SU-DHL-6 (cell line): ENCODE results near the gene CAPN15.

Experiments used
- H2AFZ ChIP-seq: fragments of 200-600 bp; sonication (generic); 2 replicates; pipeline ENCODE4 v1.6.1; 2014; ENCODE audit warnings: low read depth, mild to moderate bottlenecking, moderate library complexity, mixed read lengths, antibody characterized with exemption, low read length; ENCODE audit not compliant: severe bottlenecking
- H3F3A ChIP-seq: fragments of 200-600 bp; shearing (Covaris generic); 2 replicates; pipeline ENCODE4 v1.6.0; 2016; ENCODE audit warnings: antibody characterized with exemption, mild to moderate bottlenecking; ENCODE audit not compliant: insufficient read depth
- H3K27ac ChIP-seq: fragments of 200-600 bp; sonication (generic); 2 replicates; pipeline ENCODE4 v1.5.1; 2016; ENCODE audit warnings: low read depth, mild to moderate bottlenecking, low read length, moderate library complexity, mixed read lengths
- H3K27me3 ChIP-seq: fragments of 200-600 bp; sonication (generic), shearing (Covaris generic); 2 replicates; pipeline ENCODE4 v1.6.0; 2014; ENCODE audit warnings: mild to moderate bottlenecking, low read length
- H3K36me3 ChIP-seq: fragments of 200-600 bp; sonication (generic); 2 replicates; pipeline ENCODE4 v1.6.1; 2014; ENCODE audit warnings: mild to moderate bottlenecking, low read length, mixed read lengths
- H3K4me2 ChIP-seq: fragments of 300-600, 200-600 bp; shearing (Covaris generic), sonication (generic); 2 replicates; pipeline ENCODE4 v1.6.0; 2014; ENCODE audit warnings: low read length, low read depth, mild to moderate bottlenecking; ENCODE audit not compliant: poor library complexity, severe bottlenecking
- H3K4me3 ChIP-seq: fragments of 200-600 bp; sonication (generic); 2 replicates; pipeline ENCODE4 v1.5.1; 2014; ENCODE audit warnings: antibody characterized with exemption, low read length, mild to moderate bottlenecking, mixed read lengths; ENCODE audit not compliant: insufficient read depth, poor library complexity, severe bottlenecking
- H3K79me2 ChIP-seq: fragments of 200-600 bp; sonication (generic); 2 replicates; pipeline ENCODE4 v1.6.1; 2014; ENCODE audit warnings: mild to moderate bottlenecking, low read length, moderate library complexity; ENCODE audit not compliant: insufficient read depth
- H3K9ac ChIP-seq: fragments of 200-600 bp; sonication (generic); 2 replicates; pipeline ENCODE4 v1.7.0; 2014; ENCODE audit warnings: mild to moderate bottlenecking, low read length
- H3K9me2 ChIP-seq: fragments of 200-600 bp; sonication (generic); replicated peaks from 2 replicates; pipeline ENCODE4 v1.6.1; 2014; ENCODE audit warnings: low read length; ENCODE audit not compliant: insufficient read depth
- H3K9me3 ChIP-seq: fragments of 200-600 bp; sonication (generic); 2 replicates; pipeline ENCODE4 v1.6.1; 2014; ENCODE audit warnings: low read length, mixed read lengths; ENCODE audit not compliant: insufficient read depth
- H4K20me1 ChIP-seq: fragments of 200-600 bp; sonication (generic); 2 replicates; pipeline ENCODE4 v1.6.1; 2014; ENCODE audit warnings: low read depth, mild to moderate bottlenecking, antibody characterized with exemption, low read length, moderate library complexity, mixed read lengths
- EZH2phosphoT487 ChIP-seq: fragments of 200-600 bp; sonication (generic), shearing (Covaris generic); conservative IDR thresholded peaks from 2 replicates; pipeline ENCODE4 v1.6.1; 2018; ENCODE audit warnings: mild to moderate bottlenecking, antibody characterized with exemption, low read length, moderate library complexity, mixed read lengths
- TF ChIP-seq, protein P1 (sequence below): fragments of 200-600 bp; sonication (generic); IDR thresholded peaks from one replicate; pipeline ENCODE4 v1.5.1; 2017; ENCODE audit warnings: antibody characterized with exemption, mild to moderate bottlenecking, low read length, moderate library complexity; ENCODE audit not compliant: insufficient read depth, poor library complexity, severe bottlenecking

CAPN15 gene

DNA sequence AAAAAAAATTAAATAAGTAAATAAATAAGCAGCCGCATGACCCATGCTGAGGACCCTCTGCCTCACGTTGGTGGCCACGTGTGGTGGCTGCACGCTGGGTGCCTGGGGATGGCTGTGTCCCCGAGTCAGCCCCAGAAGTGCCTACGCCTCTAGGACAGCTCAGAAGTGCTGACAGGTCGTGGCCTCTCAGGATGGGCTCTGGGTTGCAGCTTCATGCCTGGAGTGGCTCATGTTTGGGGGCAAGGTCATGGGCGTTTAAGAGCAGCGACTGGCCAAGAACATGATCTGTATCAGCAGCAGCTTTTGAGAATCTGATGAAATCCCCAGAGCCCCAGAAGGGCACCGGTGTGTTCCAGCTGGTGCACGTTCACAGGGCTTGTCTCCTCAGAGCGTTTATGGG is 26.8 kb upstream of the CAPN15 start:
- Histone ChIP-seq H4K20me1 (no peaks in the 10 kb centered on the region), H3K9me3 (no peaks in the 10 kb centered on the region), H3K36me3 (no peaks in the 10 kb centered on the region), H3K79me2 (no peaks in the 10 kb centered on the region), H2AFZ (no peak overlapping the region), H3K9me2 (no peaks in the 10 kb centered on the region), H3K4me2 (no peak overlapping the region), H3K9ac (no peak overlapping the region), H3K4me3 (no peak overlapping the region), H3K27ac (no peak overlapping the region), H3K27me3 (no peaks in the 10 kb centered on the region), H3F3A (no peaks in the 10 kb centered on the region)
- TF ChIP-seq, protein P1, sequence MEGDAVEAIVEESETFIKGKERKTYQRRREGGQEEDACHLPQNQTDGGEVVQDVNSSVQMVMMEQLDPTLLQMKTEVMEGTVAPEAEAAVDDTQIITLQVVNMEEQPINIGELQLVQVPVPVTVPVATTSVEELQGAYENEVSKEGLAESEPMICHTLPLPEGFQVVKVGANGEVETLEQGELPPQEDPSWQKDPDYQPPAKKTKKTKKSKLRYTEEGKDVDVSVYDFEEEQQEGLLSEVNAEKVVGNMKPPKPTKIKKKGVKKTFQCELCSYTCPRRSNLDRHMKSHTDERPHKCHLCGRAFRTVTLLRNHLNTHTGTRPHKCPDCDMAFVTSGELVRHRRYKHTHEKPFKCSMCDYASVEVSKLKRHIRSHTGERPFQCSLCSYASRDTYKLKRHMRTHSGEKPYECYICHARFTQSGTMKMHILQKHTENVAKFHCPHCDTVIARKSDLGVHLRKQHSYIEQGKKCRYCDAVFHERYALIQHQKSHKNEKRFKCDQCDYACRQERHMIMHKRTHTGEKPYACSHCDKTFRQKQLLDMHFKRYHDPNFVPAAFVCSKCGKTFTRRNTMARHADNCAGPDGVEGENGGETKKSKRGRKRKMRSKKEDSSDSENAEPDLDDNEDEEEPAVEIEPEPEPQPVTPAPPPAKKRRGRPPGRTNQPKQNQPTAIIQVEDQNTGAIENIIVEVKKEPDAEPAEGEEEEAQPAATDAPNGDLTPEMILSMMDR, result no peak
- TF ChIP-seq EZH2phosphoT487, result no peak

DNA sequence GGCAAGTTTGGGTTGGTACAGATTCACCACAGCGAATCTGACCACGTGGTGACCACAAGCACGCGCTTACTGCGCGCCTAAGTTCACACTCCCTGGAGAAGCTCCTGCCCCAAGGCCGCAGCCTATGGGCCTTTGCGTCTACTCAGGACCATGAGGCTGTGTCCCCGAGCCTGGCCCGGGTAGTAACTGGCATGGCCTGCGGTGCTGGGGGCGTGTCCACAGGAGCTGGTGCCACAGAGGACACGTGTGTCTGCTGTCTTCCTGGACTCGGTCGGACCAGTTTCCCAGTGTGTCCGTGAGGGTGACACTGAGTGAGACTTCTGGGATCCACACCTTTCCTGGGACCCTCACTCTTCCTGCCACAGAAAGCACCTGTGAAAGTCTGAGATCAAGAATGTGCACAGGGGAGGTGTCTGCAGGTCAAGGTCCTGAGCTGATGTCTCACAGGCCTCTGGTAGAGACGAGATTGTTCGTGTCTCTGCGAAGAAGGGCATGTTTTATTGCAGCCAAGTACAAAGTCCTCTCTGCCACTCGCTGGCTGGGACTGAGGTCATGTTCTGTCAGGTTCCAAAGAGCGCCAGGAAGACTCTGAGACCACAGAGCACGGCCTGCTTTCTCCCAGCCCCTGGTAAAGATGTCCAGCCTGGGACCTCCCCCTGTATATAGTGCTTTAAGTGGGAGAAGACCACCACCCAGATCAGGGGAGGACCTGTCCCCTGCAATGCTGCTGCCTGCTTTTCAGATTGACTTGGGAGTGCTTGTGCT is 25.2 kb upstream of the CAPN15 start:
- TF ChIP-seq, protein P1, result no peak
- TF ChIP-seq EZH2phosphoT487, result no peak
- H3K79me2 ChIP-seq, result no peaks in the 10 kb centered on the region
- H3K9me2 ChIP-seq, result no peaks in the 10 kb centered on the region
- H3K9ac ChIP-seq, result no peak overlapping the region
- H3K27ac ChIP-seq, result no peak overlapping the region
- H3K9me3 ChIP-seq, result no peaks in the 10 kb centered on the region
- H3F3A ChIP-seq, result no peaks in the 10 kb centered on the region
- no peaks in the 10 kb centered on the region for H4K20me1 ChIP-seq
- H3K36me3 ChIP-seq, result no peaks in the 10 kb centered on the region
- H3K27me3 ChIP-seq, result no peaks in the 10 kb centered on the region
- no peak overlapping the region for H3K4me2 ChIP-seq
- H2AFZ ChIP-seq, result no peak overlapping the region
- no peak overlapping the region for H3K4me3 ChIP-seq

DNA sequence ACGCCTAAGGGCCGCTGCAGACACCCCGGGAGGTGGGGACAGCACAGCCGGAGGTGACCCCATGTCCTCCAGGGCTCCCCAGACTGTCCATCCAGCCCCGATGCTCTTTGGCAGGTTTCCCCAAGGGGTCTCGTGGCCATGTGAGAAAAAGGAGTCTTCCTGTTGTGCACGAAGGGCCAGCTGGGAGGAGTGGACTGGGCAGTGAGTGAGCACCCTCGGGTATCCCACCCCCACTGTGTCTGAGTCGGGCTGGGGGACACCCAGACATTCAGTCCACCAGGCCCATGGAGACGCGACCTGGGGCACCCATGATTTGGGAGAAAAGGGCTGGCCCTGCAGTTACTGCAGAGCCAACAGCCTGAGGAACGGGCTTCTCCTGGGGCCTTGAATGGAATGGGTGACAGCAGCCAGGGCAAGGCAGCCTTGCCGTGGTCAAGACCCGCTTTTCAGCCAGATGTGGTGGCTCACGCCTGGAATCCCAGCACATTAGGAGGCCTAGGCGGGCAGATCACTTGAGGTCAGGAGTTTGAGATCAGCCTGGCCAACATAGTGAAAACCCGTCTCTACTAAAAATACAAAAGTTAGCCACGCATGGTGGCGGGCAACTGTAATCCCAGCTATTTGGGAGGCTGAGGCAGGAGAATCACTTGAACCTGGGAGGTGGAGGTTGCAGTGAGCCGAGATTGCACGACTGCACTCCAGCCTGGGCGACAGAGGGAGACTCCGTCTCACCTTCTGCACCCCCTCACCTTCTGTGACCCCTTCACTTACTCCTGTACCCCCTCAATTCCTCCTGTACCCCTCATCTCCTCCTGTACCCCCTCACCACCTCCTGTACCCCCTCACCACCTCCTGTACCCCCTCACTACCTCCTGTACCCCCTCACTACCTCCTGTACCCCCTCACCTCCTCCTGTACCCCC is 24.1 kb upstream of the CAPN15 start:
- Histone ChIP-seq H3K9me2 (no peaks in the 10 kb centered on the region), H3K9ac (no peak overlapping the region), H3K79me2 (no peaks in the 10 kb centered on the region), H4K20me1 (no peaks in the 10 kb centered on the region), H3K4me3 (no peak overlapping the region), H3K27ac (no peak overlapping the region), H3K36me3 (no peaks in the 10 kb centered on the region), H3K9me3 (no peaks in the 10 kb centered on the region), H3K4me2 (no peak overlapping the region), H2AFZ (no peak overlapping the region), H3K27me3 (no peaks in the 10 kb centered on the region), H3F3A (no peaks in the 10 kb centered on the region)
- TF ChIP-seq EZH2phosphoT487, result no peak
- TF ChIP-seq, protein P1, result no peak
